Measurements from ENCODE around the gene CD4.
"Not testable (repeated sequence)": the region's sequence is repeated elsewhere in the genome, so short reads cannot be mapped to it uniquely, and the experiment has no call there.

The CD4 gene

DNA sequence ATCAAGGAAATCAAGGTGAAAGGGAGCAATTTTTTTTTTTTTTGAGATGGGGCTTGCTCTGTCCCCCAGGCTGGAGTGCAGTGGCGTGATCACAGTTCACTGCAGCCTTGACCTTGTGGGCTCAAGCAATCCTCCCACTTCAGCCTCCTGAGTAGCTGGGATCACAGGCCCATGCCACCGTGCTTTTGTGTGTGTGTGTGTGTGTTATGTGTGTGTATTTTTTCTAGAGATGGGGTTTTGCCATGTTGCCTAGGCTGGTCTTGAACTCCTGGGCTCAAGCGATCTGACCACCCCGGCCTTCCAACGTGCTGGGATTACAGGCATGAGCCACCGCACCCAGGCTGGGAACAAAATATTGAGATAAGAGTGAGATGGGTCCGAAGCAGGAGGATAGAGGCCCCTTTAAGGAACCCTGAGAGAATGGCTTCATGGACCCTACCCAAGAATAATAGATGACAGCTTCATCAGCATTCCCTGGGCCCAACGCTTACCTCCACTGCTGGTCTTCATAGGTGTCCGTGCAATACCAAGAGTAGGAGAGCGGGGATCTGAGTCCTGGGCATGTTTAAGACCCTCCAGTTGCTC, 60.7 kb downstream of the CD4 start:
- DNase-seq (ENCODE audit: low spot score) = no peak

GRCh38 chr12:6850796-6851152, 61.4 kb downstream of the CD4 start:
- no peak for DNase-seq (ENCODE audit: low spot score)

DNA sequence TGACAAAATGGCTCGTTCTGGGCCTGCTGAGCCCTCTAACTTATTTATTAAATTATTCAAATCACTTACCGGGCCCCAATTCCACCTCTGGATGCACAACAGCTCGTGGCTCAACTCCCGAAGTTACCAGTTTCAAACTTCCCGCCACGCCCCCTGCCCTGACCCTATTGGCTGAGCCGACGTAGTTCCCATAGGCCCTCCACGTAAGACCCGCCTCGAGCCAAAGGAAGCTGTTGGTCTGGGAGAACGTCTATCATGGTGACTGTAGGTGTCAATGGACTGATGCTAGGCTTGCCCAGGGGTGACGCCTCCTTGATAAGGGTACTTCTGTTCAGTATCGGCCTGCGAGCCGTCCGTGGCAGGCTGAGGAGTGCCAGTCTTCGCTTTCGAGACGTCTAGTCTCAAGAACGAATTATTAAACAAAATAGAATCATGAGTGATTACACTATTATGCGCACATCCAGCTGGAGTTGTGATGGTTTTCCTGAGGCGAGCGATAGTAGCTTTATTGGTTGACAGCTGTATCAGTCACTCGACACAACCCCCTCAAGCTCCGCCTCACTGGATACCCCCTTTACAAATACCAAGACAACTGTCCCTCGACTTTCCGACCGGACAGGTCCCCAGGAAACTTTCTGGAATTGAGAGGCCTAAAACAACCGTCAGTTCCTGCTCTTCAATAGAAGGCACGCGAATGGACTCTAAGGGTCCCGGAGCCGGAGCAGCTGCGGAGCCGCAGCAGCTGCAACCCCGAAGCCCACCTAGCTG, 62.0 kb downstream of the CD4 start, which contains the start of gene CDCA3:
Gene CDCA3, minus strand, starts transcription at position 134 of the 768 bp plus-strand sequence. CDS start 334 bp downstream, outside the sequence.
- DNase-seq (ENCODE audit: low spot score) = peak; percentile 98

DNA sequence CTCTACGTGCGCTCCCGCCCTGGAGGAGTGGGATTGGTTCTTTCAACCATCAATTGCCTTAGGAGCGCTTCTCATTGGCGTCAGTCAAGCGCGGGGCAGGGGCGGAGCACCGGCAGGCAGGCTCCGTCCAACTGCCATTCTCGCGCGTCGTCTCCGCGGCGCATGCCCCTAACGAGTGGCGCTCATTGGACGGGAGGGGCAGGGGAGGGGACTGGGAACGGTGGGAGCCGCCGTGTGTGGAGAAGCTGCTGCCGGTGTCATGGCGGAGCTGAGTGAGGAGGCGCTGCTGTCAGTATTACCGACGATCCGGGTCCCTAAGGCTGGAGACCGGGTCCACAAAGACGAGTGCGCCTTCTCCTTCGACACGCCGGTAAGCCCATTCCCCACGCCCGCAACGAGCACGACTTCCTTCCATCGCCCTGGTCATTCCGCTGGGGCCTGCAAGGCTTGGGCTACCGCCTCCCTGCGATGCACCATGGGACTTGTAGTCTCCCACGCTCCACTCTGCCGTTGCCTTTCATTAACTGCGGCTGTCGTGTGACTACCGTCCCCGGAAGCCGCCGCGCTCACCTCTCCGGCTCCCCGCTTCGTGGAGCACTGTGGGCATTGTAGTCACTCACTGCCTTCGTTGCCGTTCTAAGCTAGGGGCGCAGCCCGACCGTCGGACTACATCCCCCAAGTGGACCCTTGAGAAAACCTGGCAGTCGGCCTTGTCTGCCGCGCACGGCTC, 62.8 kb downstream of the CD4 start, which contains the start of gene USP5:
Gene USP5, plus strand, starts transcription at position 230 of the 730 bp plus-strand sequence. Its CDS starts 30 bp downstream, at position 260.
- peak; percentile 100 for DNase-seq (ENCODE audit: low spot score)

DNA sequence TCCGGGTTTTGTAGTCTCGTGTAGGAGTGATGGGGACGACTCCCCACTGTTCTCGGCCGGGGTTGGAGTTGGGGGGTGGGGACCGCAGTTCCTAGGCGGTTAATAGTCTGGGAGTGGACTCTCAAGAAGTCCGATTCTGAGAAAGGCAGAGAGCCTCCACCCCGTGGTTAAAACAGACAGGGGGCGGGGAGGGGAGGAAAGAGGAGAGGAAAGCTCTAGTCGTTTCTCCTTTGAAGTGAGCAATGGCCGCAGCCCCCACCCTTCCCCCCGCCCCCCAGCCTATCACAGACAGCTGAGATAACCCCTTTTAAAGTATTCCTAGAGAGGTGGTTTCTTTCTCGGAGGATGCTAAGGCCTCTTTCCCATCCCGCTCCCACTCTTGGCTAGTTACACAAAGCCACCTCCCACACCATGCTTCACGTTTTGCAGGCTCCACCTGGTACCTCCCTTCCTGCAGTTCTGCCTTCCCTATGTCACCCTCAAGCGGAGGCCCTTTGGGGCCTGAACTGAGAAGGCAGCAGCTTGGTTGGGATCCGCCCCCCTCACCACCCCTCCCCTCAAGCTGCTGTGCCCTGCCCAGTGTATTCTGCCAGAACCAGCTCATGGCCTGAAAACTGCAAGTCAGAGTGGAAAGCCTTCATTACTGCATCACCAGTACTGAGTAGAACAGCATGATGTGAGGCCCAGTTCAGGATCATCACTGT, 63.5 kb downstream of the CD4 start:
- peak; percentile 70 for DNase-seq (ENCODE audit: low spot score)

DNA sequence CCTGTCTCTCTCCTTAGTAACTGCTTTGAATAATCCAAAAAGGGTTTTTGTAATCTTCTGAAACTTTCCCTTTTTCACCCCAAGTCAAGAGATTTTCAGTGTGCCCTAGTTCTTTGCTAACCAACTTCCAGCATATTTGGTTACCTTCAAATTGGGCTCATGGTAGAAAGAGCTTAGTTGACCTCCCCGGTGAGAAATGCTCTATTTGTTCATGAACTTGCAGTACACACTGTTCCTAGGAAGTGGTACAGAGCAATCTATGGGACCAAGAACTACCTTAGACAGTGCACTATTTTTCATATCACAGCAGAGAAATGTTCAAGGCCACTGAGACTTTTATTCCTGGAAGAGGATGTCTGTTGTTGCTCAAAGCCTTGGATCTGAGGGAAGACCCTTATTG, 64.3 kb downstream of the CD4 start:
- DNase-seq (ENCODE audit: low spot score) = no peak

DNA sequence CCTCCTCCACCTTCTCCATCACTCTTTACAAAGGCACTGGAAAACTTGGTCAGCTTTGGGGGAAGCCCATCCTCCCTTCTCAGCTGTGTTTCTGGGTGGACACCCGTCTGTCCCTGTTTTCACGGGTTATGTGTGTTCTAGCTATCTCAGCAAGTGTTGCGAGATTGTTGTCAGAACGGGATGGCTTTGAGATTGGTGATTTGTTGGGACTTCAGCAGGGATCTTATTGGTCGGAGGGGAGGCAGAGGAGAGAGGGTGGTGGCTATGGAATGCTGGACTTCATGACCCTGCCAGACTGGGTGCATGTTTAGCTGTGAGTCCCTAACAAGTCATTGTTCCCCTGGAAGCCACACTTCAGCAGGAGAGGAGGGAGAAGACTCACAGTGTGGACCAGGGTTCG, 64.7 kb downstream of the CD4 start:
- no peak for DNase-seq (ENCODE audit: low spot score)

DNA sequence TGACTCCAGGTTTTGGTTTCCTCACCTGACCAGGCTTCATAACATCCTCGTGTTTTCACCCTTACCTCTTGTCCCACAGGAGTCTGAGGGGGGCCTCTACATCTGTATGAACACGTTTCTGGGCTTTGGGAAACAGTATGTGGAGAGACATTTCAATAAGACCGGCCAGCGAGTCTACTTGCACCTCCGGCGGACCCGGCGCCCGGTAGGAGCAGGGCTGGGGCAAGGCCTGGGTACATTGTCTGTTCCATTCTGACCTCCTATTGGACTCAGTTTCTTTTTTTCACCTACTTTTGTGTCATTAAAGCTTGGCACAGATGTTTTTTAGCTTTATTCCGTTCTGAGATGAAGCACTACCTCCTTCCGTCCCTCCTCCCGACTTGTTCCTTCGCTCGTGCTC, 66.0 kb downstream of the CD4 start:
- no peak for DNase-seq (ENCODE audit: low spot score)

- DNase-seq (ENCODE audit: low spot score) = no peak
These were observed 69.5 kb downstream of the CD4 start for GRCh38 chr12:6858799-6859198.

DNA sequence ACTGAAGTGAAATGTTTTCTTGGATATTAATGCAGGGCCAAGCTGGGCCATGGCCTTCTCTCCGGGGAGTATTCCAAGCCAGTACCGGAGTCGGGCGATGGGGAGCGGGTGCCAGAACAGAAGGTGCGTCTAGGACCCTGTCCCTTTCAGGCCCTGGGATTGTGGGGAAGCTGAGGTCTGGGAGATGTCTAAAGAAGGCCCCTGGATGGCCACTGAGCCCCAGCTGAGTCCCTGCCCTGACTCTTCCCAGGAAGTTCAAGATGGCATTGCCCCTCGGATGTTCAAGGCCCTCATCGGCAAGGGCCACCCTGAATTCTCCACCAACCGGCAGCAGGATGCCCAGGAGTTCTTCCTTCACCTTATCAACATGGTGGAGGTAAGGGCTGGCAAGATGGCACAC, 70.8 kb downstream of the CD4 start:
- DNase-seq (ENCODE audit: low spot score) = no peak

DNA sequence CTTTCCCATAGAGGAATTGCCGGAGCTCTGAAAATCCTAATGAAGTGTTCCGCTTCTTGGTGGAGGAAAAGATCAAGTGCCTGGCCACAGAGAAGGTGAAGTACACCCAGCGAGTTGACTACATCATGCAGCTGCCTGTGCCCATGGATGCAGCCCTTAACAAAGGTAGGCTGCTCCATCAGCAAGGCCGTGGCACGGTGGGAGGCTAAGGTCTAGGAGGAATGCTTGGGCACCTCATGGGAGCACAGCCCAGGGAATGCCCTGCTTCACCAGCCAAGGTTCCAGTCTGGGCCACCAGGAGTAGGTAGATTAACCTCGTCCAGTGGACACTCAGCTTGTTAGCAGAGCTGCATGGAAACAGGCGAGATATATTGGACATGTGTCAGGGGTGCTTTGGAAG, 71.6 kb downstream of the CD4 start:
- DNase-seq (ENCODE audit: low spot score) = no peak

GRCh38 chr12:6861391-6861790, 72.1 kb downstream of the CD4 start:
- DNase-seq (ENCODE audit: low spot score) = no peak

DNA sequence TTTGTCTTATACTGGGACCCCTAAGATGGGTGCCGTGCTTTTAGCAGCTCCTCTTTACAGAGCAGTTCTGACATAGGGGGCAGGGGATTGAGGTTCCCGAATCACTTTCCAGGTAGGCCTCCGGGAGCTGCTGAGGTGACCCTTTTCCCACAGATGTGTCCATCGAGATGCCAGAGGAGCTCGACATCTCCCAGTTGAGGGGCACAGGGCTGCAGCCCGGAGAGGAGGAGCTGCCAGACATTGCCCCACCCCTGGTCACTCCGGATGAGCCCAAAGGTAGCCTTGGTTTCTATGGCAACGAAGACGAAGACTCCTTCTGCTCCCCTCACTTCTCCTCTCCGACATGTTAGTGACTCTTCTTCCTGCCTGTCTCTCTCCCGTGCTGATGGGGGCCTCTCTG, 73.7 kb downstream of the CD4 start:
- DNase-seq (ENCODE audit: low spot score) = no peak

GRCh38 chr12:6863586-6864321, 74.4 kb downstream of the CD4 start:
- DNase-seq (ENCODE audit: low spot score) = no peak

GRCh38 chr12:6865307-6865706, 76.0 kb downstream of the CD4 start:
- DNase-seq (ENCODE audit: low spot score) = not testable (repeated sequence)

- no peak for DNase-seq (ENCODE audit: low spot score)
These were observed 77.0 kb downstream of the CD4 start for GRCh38 chr12:6866163-6866919.

- no peak for DNase-seq (ENCODE audit: low spot score)
These were observed 77.6 kb downstream of the CD4 start for GRCh38 chr12:6866920-6867412.

DNA sequence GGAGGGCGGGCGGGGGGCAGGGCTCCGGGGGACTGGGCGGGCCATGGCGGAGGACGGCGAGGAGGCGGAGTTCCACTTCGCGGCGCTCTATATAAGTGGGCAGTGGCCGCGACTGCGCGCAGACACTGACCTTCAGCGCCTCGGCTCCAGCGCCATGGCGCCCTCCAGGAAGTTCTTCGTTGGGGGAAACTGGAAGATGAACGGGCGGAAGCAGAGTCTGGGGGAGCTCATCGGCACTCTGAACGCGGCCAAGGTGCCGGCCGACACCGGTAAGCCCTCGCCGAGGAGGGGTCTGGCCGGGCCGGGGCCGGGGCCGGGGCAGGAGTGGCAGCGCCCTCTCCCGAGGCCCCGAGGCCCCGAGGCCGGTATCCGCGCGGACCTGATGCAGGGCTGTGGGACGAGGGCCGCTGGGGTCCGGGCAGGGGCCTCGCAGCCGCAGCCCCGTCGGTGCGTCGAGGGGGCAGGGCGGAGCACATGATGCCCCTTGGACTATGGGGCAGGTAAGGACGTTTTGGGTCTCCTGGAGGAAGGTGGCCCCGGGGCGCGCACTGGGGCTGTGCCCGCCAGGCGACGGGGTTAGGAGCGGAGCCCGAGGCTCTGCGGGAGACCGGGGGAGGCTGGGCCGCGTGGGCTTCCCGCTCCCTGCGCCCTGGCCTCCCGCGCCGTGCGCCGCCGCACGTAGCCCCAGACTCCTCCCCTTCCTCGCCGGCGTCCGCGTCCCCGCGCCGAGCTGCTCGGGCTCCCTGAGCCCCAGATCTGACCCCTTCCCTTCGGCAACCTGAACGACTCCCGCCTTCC, 78.3 kb downstream of the CD4 start, which contains the start of gene TPI1:
Gene TPI1, plus strand, starts transcription at position 119 of the 798 bp plus-strand sequence. Its CDS starts 36 bp downstream, at position 155.
- peak; percentile 88 for DNase-seq (ENCODE audit: low spot score)

DNA sequence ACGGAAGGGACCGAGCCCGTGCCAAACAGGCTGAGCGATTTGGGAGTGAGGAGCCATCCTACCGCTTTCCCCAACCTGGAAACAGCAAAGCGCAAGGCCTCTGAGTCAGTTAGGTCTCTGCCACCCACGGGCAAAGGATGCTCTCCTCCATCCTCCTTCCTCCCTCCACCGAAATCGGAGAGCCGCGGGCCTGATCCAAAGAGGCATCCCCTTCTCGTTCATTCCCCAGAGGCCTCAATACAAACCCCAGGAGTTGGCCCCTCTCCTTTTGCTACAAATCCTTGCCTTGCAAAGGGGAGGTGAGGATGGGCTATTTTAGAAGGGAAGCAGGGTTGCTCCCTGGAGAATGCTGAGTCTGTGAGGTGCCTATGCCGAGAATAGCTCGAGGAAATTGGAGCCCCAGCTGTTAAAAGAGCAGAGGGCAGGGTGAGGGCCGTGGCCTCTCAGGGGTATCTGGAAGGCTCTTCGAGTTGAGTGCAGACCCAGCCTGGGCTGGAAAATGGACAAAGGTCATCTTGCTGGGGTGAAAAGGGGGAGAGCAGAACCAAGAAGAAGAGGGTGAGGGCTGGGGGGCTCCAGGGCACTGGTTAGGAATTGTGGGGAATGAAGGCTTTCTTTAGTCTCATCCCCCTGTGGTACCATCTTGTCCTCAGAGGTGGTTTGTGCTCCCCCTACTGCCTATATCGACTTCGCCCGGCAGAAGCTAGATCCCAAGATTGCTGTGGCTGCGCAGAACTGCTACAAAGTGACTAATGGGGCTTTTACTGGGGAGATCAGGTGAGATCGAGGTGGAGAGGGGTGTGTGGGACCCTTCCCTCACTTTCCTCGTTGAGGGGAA, 79.1 kb downstream of the CD4 start:
- DNase-seq (ENCODE audit: low spot score) = no peak

Measured in kidney tubule cell (primary cell).